Astrocyte of the hippocampus (primary cell): ENCODE results near the gene LRRC4.

ENCODE experiments used
- DNase-seq: peaks from one replicate; pipeline ENCODE4 v3.0.0; 2011; ENCODE audit warnings: low read depth, low spot score

The LRRC4 gene

GRCh38 chr7:128006550-128007302, 24.5 kb downstream of the LRRC4 start:
- DNase-seq = no peak

- no peak for DNase-seq
Measured at GRCh38 chr7:128005759-128006159, 25.5 kb downstream of the LRRC4 start.

GRCh38 chr7:128005117-128005516, 26.1 kb downstream of the LRRC4 start:
- no peak for DNase-seq

- DNase-seq = no peak
Measured at GRCh38 chr7:128004623-128005022, 26.6 kb downstream of the LRRC4 start.

GRCh38 chr7:128003787-128004186, 27.4 kb downstream of the LRRC4 start:
- no peak for DNase-seq

GRCh38 chr7:128003167-128003566, 28.1 kb downstream of the LRRC4 start:
- no peak for DNase-seq

GRCh38 chr7:128000854-128001265, 30.4 kb downstream of the LRRC4 start:
- DNase-seq = no peak

- DNase-seq = no peak
Measured at GRCh38 chr7:128000048-128000447, 31.2 kb downstream of the LRRC4 start.

- DNase-seq = no peak
Measured at GRCh38 chr7:127998671-127999070, 32.6 kb downstream of the LRRC4 start.

- DNase-seq = peak; percentile 28
Measured at GRCh38 chr7:127997226-127997922, 33.9 kb downstream of the LRRC4 start.

GRCh38 chr7:127996253-127997071, 34.8 kb downstream of the LRRC4 start:
- DNase-seq = no peak

- DNase-seq = no peak
Measured at GRCh38 chr7:127995881-127996215, 35.4 kb downstream of the LRRC4 start.

GRCh38 chr7:127995156-127995880, 35.9 kb downstream of the LRRC4 start:
- peak; percentile 54 for DNase-seq

GRCh38 chr7:127993987-127994386, 37.2 kb downstream of the LRRC4 start:
- no peak for DNase-seq

- no peak for DNase-seq
Measured at GRCh38 chr7:127993317-127993716, 37.9 kb downstream of the LRRC4 start.

GRCh38 chr7:127988751-127989150, 42.5 kb downstream of the LRRC4 start:
- DNase-seq = no peak

- DNase-seq = no peak
Measured at GRCh38 chr7:127986581-127987521, 44.4 kb downstream of the LRRC4 start.

GRCh38 chr7:127983804-127984332, 47.4 kb downstream of the LRRC4 start:
- DNase-seq = peak; percentile 55

- no peak for DNase-seq
Measured at GRCh38 chr7:127981965-127982364, 49.3 kb downstream of the LRRC4 start.

- no peak for DNase-seq
Measured at GRCh38 chr7:127980901-127981300, 50.3 kb downstream of the LRRC4 start.
